MM.1S (cell line): ENCODE data around the gene HBA1.

Experiments
- EZH2 ChIP-seq: fragments of 300-600 bp; sonication (generic); optimal IDR thresholded peaks from 2 replicates; pipeline ENCODE3; 2017; ENCODE audit warnings: low read depth, mild to moderate bottlenecking, antibody characterized with exemption, low read length, mixed read lengths
- TF ChIP-seq, protein P1 (sequence below): fragments of 300-600 bp; sonication (generic); IDR thresholded peaks from 2 replicates; pipeline ENCODE4 v1.5.1; 2016; ENCODE audit warnings: antibody characterized with exemption, low read length, mixed read lengths

DNA sequence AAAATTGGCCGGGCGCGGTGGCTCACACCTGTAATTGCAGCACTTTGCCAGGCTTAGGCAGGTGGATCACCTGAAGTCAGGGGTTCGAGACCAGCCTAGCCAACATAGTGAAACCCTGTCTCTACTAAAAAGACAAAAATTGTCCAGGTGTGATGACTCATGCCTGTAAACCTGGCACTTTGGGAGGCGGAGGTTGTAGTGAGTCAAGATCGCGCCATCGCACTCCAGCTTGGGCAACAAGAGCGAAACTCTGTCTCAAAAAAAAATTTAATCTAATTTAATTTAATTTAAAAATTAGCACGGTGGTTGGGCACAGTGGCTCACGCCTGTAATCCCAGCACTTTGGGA lies 2.2 kb downstream of the HBA1 start:
- TF ChIP-seq, protein P1, sequence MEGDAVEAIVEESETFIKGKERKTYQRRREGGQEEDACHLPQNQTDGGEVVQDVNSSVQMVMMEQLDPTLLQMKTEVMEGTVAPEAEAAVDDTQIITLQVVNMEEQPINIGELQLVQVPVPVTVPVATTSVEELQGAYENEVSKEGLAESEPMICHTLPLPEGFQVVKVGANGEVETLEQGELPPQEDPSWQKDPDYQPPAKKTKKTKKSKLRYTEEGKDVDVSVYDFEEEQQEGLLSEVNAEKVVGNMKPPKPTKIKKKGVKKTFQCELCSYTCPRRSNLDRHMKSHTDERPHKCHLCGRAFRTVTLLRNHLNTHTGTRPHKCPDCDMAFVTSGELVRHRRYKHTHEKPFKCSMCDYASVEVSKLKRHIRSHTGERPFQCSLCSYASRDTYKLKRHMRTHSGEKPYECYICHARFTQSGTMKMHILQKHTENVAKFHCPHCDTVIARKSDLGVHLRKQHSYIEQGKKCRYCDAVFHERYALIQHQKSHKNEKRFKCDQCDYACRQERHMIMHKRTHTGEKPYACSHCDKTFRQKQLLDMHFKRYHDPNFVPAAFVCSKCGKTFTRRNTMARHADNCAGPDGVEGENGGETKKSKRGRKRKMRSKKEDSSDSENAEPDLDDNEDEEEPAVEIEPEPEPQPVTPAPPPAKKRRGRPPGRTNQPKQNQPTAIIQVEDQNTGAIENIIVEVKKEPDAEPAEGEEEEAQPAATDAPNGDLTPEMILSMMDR, result no peak
- no peak for TF ChIP-seq EZH2
